Hepatocyte (in vitro differentiated cells): ENCODE data around the gene RPS14.

Experiments used
- CTCF ChIP-seq: fragments of 200-600 bp; sonication (generic); IDR thresholded peaks from 2 replicates; pipeline ENCODE4 v1.5.1; 2016; ENCODE audit warnings: antibody characterized with exemption, mild to moderate bottlenecking; ENCODE audit not compliant: poor library complexity
- EZH2 ChIP-seq: fragments of 200-600 bp; sonication (generic); IDR thresholded peaks from 2 replicates; pipeline ENCODE4 v1.6.1; 2016; ENCODE audit warnings: antibody characterized with exemption, mild to moderate bottlenecking, borderline replicate concordance

GRCh38 chr5:150448334-150448733 lies 1.2 kb downstream of the RPS14 start:
- TF ChIP-seq CTCF (no peak), EZH2 (no peak)
